ENCODE data around the gene TCTN3.
A peak's percentile ranks its signal among the peaks of the same experiment; 100 is the strongest.
"Not testable (repeated sequence)": the region's sequence is repeated elsewhere in the genome, so short reads cannot be mapped to it uniquely, and the experiment has no call there.

TCTN3 gene

GRCh38 chr10:95693668-95694534 lies at the start of gene TCTN3:
TCTN3 (minus strand) TSS chr10:95693927; CDS start chr10:95693899, 28 bp downstream.
- peak; percentile 94 to 96 for DNase-seq (ENCODE audit: low read depth in 2 of 2)

GRCh38 chr10:95742962-95743535 lies 49.3 kb upstream of the TCTN3 start:
- no peak for DNase-seq (ENCODE audit: low read depth in 2 of 2)

DNA sequence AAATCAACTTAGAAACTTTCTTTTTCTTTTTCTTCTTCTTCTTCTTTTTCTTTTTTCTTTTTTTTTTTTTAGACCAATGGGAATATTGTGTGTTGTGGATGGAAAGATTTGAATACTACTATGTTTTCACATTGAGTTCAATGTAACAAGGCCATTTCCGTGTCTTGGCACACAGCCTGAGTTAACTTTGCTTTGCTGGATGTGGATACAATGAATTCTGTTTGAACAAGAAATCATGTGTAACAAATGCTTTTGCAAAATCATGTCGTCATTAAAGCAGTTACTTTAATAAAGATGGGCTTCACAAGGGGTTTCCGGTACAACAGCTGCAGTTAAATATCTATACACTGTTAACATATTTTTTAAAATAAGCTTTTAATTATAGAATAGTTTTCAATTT lies 48.8 kb upstream of the TCTN3 start:
- DNase-seq (ENCODE audit: low read depth in 2 of 2): no peak

DNA sequence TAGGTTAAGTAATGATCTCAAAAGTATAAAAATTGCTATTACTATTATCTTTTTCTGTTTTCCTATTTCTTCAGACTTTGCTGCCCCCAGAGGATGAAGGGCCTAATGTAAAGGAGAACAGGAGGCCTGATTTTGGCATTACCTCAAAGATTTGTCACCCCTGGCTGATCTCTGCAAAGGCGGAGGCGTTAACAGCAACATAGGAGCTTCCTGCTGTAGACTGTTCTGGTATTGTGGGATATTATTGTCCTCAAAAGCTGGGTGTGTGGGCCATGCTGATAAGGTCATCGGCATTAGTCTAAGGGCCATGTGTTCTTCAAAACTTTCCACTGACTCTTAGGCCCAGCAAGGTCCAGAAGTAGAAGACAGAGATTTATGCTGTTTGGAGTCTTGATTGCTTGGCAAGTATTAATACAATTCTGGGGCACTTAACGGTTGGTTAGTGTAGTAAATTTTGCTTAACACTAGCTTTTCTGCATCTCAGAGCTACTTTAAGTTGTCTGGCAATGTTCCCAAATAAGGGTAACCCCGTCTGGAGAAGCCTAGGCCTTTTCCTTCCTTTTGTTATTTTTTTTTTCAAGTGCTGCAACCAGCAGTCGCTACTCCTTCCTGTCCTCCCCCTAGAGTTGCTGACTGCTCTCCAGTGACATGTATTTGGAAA lies 48.2 kb upstream of the TCTN3 start:
- DNase-seq (ENCODE audit: low read depth in 2 of 2): no peak

GRCh38 chr10:95739056-95739455 lies 45.3 kb upstream of the TCTN3 start:
- DNase-seq (ENCODE audit: low read depth in 2 of 2): no peak

DNA sequence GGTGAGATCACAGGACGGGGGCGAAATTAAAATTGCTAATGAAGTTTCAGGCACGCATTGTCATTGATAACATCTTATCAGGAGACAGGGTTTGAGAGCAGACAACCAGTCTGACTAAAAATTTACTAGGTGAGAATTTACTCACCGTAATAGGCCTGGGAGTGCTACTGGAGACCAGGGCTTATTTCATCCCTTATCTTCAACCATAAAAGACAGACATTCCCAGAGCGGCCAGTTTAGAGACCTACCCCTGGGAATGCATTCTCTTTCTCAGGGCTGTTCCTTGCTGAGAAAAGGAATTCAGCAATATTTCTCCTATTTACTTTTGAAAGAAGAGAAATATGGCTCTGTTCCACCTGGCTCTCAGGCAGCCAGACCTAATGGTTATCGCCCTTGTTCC lies 39.2 kb upstream of the TCTN3 start:
- DNase-seq (ENCODE audit: low read depth in 2 of 2): not testable (repeated sequence)

GRCh38 chr10:95730233-95730632 lies 36.5 kb upstream of the TCTN3 start:
- no peak for DNase-seq (ENCODE audit: low read depth in 2 of 2)

GRCh38 chr10:95729323-95730055 lies 35.8 kb upstream of the TCTN3 start:
- DNase-seq (ENCODE audit: low read depth in 2 of 2): no peak

DNA sequence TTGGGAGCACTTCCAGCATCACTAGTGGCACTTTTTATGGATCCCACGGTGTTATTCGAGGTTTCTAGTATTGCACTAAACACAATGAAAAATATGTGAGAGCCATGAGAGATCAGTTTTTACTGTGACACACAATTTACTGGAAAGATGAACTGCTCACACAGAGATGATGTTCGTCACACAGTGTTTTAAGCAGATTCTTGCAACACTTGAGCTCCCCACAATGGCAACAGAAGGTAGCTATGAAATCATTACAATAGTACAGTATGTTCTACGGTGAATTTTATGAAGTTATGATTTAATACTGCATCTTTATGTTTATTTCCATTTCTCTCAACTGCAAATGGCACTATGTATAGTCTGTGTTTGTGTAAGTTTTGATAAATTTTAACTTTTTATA lies 34.8 kb upstream of the TCTN3 start:
- no peak for DNase-seq (ENCODE audit: low read depth in 2 of 2)

GRCh38 chr10:95722496-95722895 lies 28.8 kb upstream of the TCTN3 start:
- not testable (repeated sequence) for DNase-seq (ENCODE audit: low read depth in 2 of 2)

DNA sequence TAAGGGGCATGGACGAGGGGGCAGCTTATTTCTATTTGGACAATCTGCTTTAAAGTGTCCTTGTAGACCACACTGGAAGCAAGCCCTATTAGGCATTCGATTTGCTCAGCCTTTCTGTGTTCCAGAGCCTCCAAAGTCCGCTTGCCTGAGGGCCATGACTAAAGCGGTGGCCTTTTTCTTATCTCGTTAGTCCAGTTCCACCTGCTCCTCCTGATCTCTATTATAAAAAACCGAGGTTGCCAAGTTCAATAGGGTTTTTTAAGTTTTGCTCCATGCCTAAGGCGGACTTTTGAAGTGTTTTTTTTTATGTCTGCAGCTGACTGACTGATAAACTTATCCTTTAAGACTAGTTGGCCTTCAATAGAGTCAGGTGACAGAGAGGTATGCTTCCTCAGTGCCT lies 27.0 kb upstream of the TCTN3 start:
- not testable (repeated sequence) for DNase-seq (ENCODE audit: low read depth in 2 of 2)

DNA sequence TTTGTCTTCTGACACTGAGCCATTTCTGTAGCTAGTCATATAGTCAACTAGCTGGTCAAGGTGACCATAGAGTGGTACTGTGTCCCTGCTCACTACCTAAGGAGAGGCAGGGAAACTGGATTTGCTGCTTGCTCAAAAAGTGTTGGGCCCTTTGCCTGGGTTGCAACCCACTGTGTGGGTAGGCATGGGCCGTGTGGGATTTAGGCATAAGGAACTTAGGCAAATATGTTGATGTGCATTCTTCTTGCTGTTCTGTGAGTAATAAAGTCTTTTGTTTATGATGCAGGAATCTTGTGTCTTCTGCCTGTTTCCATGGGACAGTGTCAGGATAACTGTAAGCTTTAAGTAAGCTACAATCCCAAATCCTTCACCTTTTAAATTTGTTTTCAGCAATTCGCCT lies 23.1 kb upstream of the TCTN3 start:
- no peak for DNase-seq (ENCODE audit: low read depth in 2 of 2)

DNA sequence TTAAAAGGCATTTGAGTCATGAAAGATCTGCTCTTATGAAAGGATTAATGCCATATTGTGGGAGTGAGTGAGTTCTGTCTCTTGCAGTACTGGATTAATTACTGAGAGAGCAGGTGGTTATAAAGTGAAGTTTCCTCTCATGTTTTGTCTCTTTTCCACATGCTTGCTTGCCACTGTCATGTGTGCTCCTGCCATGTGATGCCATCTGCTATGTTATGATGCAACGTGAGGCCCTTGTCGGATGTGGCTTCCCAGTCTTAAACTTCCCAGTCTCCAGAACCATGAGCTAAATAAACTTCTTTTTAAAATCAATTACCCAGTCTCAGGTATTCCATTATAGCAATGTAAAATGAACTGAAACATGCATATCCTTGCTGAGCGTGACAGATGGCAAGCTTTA lies 22.7 kb upstream of the TCTN3 start:
- DNase-seq (ENCODE audit: low read depth in 2 of 2): no peak

DNA sequence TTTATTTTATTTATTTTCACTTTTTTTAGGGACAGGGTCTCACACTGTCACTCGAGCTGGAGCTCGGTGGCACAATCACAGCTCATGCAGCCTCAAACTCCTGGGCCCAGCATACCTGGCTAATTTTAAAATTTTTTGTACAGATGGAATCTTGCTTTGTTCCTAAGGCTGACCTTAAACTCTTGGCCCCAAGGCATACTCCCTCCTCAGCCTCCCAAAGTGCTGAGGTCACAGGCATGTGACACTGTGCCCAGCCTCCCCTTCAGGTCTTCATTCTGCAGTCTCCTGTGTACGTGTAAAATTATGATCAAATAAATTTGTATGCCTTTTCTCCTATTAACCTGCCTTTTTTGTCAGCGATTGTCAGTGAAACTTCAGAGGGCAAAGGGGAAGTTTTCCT lies 17.8 kb upstream of the TCTN3 start:
- no peak for DNase-seq (ENCODE audit: low read depth in 2 of 2)

- DNase-seq (ENCODE audit: low read depth in 2 of 2): no peak
Observed at GRCh38 chr10:95706990-95707389, 13.3 kb upstream of the TCTN3 start.

DNA sequence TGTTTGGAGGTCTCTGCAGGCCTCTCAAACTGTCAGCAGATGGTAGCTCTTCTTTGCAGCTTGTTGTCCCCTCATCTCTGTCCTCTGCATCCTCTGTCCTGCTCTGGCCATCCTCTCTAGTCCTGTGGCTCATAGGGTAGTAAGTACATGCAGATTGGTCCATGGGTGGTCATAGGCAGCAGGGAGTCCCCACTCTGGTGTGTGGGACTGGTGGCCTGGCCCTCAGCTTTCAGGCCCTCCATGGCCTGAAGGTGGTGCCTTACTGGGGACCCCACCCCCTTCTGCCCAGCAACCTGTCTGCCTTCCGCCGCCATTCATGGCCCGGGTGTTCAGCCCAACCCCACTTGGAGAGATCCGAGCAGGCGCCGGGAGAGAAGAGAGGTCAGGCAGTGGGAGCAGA lies 12.8 kb upstream of the TCTN3 start:
- DNase-seq (ENCODE audit: low read depth in 2 of 2): no peak

DNA sequence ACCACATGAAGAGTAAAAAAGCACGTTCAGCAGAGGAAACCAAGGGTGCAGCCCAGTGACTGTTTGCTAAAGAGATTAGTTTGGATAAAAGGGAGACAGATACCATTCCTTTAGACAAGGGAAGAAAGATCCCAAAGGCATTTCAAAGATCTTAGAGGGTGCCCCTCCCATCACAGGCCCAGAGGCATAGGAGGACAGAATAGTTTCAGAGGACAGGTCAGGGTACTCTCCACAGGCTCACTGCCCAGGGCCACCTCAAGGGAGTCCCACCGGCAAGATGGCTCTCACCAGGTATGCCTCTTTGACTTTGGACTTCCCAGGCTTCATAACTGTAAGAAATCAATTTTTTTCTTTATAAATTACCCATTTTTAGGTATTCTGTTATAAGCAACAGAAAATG lies 4.7 kb upstream of the TCTN3 start:
- no peak for DNase-seq (ENCODE audit: low read depth in 2 of 2)

DNA sequence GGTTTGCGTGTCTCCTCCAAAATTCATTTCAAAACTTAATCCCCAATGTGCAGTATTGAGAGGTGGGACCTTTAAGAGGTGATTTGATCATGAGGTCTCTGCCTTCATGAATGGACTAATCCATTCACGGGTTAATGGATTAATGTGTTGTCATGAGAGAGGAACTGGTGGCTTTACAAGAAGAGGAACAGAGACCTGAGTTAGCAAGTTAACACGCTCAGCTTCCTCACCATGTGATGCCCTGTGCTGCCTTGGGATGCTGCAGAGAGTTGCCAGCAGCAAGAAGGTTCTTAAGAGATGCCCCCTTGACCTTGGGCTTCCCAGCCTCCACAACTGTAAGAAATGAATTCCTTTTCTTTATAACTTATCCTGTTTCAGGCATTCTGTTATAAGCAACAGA lies 3.7 kb upstream of the TCTN3 start:
- DNase-seq (ENCODE audit: low read depth in 2 of 2): no peak

DNA sequence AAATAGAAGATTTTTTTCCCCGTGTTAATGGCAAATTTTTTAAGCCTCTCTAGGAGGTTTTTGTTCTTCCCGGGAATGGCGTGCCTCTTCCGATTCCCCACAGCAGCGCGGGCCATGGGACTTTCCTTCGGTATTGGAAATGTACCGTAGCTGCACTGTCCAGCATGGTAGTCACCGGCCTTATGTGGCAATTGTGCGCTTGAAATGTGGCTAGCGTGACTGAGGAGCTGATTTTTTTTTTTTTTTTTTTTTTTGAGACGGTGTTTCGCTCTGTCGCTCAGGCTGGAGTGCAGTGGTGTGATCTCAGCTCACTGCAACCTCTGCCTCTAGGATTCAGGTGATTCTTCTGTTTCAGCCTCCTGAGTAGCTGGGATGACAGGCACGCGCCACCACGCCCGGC lies 938 bp upstream of the TCTN3 start:
- DNase-seq (ENCODE audit: low read depth in 2 of 2): no peak

- DNase-seq (ENCODE audit: low read depth in 2 of 2): no peak
Observed at GRCh38 chr10:95693071-95693667, 558 bp downstream of the TCTN3 start.

DNA sequence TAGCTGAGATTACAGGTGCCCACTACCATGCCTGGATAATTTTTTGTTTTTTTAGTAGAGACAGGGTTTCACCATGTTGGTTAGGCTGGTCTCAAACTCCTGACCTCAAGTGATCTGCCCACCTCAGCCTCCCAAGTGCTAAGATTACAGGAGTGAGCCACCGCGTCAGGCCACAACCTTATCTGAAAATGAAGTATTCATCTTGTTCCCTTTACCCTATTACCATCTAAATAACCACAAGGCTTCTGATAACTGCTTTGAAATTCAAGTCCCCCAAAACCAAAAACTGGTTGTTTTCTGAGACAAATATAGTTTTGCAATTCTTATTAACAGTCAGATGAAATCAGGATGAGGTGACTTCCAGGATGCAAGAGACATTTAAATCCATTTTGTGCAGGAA lies 2.4 kb downstream of the TCTN3 start:
- no peak for DNase-seq (ENCODE audit: low read depth in 2 of 2)

DNA sequence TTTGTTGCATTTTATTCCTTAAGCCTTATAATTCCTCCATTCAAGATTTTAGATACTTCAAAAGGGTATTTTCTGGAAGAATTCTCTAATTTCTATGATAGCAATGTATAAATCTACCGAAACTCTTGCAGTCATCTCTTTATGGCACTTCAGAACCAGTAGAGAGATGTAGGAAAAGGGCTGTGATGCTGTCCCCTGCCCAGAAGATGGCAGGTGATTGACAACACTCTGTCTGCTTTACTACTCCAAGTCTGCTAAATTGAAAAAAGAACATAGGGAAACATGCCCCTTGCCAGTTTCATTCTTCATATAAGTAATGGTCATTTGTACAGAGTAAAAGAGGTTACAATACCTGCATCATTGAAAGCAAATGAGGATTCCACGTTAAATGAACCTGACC lies 5.1 kb downstream of the TCTN3 start:
- DNase-seq (ENCODE audit: low read depth in 2 of 2): no peak

Data from activated CD8-positive, alpha-beta memory T cell treated with anti-CD3 and anti-CD28 coated beads for 4 hours (primary cell).